ENCODE data around the gene MIDN.

Gene MIDN

DNA sequence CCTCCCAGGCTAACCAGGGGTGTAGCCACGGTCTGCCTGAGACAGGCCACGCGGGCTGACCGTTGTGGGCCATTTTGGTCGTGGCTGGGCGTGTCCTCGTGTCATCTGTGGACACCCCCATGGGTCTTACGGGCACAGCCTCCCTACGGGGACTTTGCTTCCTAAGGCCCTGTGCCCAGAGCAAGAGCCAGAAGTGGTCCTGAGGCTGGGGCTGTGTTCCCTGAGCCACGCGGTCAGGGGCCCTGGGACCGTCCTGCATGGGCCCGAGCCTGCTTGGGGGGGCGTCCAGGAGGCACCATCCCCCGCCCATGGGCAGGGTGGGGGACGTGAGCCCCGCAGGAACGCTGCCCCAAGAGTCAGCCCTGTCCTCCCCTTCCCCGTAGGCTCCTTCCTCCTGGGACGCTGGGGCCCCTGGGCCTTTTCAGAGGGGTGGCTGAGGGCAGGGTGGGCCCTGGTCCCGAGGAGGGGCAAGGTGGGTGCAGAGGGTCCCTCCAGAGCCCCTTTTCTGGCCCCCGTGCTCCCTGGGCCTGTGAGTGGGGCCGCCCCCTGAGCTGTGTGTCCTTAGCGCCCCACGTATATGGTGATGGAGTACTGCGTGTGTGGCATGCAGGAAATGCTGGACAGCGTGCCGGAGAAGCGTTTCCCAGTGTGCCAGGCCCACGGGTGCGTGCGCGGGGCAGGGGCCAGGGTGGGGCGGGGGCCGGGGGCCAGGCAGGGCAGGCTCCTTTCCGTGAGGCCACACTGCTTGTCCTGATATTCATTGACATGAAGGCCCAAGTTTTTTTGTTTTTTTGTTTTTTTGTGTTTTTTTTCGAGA lies 29.4 kb upstream of the MIDN start:
- TF ChIP-seq, protein P1, sequence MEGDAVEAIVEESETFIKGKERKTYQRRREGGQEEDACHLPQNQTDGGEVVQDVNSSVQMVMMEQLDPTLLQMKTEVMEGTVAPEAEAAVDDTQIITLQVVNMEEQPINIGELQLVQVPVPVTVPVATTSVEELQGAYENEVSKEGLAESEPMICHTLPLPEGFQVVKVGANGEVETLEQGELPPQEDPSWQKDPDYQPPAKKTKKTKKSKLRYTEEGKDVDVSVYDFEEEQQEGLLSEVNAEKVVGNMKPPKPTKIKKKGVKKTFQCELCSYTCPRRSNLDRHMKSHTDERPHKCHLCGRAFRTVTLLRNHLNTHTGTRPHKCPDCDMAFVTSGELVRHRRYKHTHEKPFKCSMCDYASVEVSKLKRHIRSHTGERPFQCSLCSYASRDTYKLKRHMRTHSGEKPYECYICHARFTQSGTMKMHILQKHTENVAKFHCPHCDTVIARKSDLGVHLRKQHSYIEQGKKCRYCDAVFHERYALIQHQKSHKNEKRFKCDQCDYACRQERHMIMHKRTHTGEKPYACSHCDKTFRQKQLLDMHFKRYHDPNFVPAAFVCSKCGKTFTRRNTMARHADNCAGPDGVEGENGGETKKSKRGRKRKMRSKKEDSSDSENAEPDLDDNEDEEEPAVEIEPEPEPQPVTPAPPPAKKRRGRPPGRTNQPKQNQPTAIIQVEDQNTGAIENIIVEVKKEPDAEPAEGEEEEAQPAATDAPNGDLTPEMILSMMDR (IDR thresholded peaks at IDR 0.05; ENCODE audit: extremely low read depth, missing control alignments): no peak
- DNase-seq (ENCODE audit: low spot score): no peak

DNA sequence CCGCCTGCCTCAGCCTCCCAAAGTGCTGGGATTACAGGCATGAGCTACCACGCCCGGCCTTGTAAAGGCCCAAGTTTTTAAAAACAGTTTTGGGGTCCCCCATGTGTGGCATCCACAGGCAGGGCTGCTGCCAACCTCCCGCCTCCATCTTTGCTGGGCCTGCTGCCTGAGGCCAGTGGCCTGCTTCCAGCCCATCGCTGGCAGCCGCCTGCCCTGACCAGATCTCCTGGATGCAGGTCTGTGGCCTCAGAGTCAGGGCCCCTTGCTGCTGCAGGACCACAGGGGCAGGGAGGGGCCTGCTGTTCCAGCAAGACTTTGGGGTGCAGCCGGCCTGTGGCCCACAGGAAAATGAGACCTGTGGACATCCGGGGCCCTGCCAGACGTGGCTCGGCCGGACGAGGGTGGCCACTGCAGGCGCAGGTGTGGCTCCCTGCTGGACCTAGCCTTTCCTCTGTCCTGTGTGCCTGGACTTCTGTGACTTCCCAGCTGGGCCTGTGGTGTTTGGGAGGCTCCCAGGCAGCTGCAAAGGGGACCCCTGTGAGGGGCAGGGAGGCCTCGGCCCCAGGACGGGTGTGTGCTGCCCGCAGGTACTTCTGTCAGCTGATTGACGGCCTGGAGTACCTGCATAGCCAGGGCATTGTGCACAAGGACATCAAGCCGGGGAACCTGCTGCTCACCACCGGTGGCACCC lies 28.5 kb upstream of the MIDN start:
- TF ChIP-seq, protein P1 (IDR thresholded peaks at IDR 0.05; ENCODE audit: extremely low read depth, missing control alignments): no peak
- no peak for DNase-seq (ENCODE audit: low spot score)

DNA sequence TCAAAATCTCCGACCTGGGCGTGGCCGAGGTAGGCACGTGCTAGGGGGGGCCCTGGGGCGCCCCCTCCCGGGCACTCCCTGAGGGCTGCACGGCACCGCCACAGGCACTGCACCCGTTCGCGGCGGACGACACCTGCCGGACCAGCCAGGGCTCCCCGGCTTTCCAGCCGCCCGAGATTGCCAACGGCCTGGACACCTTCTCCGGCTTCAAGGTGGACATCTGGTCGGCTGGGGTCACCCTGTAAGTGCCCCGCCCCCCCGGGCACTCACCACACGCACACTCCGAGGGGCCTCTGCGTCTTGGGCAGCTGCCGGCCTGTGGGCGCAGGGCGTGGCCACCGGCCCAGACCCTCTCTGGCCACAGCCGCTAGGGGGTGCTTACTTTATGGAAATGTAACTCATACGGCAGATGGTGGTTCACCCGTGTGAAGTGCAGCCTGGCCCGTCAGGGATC lies 27.9 kb upstream of the MIDN start:
- TF ChIP-seq, protein P1 (IDR thresholded peaks at IDR 0.05; ENCODE audit: extremely low read depth, missing control alignments): no peak
- no peak for DNase-seq (ENCODE audit: low spot score)

DNA sequence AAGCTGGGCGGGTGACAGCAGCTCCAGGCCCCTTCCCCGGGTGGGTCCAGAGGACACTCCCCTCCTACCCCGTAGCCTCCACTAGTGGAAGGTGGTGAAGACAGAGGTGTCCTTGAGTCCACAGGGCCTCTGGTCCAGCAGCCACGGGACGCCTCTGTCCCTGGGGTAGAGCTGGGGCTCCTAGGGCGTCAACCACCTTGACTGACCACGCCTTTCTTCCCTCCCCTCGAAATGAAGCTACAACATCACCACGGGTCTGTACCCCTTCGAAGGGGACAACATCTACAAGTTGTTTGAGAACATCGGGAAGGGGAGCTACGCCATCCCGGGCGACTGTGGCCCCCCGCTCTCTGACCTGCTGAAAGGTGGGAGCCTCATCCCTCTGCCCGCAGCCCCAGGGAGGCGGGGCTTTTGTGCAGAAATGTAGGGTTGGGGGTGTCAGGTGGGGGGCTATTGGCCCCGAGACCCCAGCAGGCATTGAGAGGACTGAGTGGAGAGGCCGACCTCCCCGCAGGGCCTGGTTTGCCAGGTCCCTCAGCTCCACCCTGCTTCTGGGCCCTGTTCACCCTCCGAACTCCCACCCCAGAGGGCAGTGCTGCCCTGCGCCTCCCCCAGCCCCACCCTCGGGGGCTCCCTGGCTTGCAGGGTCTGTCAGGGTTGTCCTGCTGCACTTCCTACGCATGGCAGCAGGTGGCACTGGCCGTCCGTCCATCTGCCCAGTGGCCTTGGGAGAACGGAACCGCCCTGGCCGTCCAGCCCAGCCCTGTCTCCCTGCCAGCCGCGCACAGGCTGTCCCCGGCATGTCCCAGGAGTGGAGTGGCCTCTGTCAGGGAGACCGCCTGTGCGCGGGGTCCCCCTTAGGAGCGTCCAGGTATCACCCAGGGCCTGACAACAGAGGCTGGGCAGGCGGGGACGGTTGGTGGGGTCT lies 27.1 kb upstream of the MIDN start:
- TF ChIP-seq, protein P1 (IDR thresholded peaks at IDR 0.05; ENCODE audit: extremely low read depth, missing control alignments): peak; percentile 30
- DNase-seq (ENCODE audit: low spot score): no peak

DNA sequence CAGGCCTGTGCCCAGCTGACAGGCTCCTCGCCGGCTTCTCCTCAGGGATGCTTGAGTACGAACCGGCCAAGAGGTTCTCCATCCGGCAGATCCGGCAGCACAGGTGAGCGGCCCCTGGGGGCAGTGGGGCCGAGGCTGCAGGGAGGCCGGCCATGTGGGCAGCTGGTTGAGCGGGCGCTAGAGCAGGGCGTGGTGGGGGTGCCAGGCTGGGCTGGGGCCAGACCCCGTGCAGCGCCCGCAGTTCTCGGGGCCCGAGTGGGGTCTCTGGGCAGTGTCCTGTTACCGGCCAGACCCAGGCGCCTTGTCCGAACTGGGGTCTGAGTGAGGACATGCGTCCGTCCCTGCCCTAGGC lies 26.5 kb upstream of the MIDN start:
- TF ChIP-seq, protein P1 (IDR thresholded peaks at IDR 0.05; ENCODE audit: extremely low read depth, missing control alignments): no peak
- DNase-seq (ENCODE audit: low spot score): no peak

DNA sequence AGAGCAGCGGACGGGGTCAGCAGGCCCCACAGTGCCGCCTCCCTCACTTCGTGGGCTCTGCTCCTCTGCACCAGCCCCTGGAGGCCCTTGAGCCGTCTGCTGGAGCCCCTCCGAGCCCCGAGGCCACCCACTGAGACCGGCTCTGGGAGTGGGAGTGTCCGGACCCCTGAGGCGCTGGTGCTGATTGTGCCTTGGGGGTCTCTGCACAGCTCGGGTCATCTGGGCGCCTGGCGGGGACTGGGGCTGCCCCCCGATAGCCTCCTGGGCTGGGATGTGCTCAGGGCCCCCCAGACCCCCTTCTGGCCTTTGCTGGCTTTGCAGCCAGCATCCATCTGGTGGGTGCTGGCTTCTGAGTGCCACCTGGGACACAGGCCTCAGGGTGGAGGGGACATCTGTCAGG lies 26.0 kb upstream of the MIDN start:
- TF ChIP-seq, protein P1 (IDR thresholded peaks at IDR 0.05; ENCODE audit: extremely low read depth, missing control alignments): no peak
- DNase-seq (ENCODE audit: low spot score): no peak
